Astrocyte (in vitro differentiated cells and primary cell): ENCODE data around the gene KLK7.

ENCODE experiments used
- CTCF ChIP-seq: IDR thresholded peaks from 2 replicates; pipeline ENCODE4 v1.5.1; 2011; ENCODE audit warnings: low read depth, mild to moderate bottlenecking, inconsistent platforms, low read length, moderate library complexity; ENCODE audit not compliant: insufficient read depth
- EZH2 ChIP-seq: IDR thresholded peaks from 2 replicates; pipeline ENCODE4 v1.6.1; 2012; ENCODE audit warnings: mild to moderate bottlenecking, low read length, inconsistent platforms; ENCODE audit not compliant: insufficient read depth

GRCh38 chr19:51024924-51025323 lies 41.2 kb upstream of the KLK7 start:
- no peak for TF ChIP-seq CTCF
- TF ChIP-seq EZH2: no peak
